ENCODE results near the gene FOXJ3. TPM values are rescaled to one million over a fixed set of nuclear protein-coding genes. Genes with fewer than 3 reads are reported as not detected.

The FOXJ3 gene
- total and polyA plus RNA-seq, 2 of the 13 experiments (the other 11 are each of a cell fraction or from before 2014, with no cell fraction given): 16.6 to 48.5 TPM

- TF ChIP-seq, protein P1, sequence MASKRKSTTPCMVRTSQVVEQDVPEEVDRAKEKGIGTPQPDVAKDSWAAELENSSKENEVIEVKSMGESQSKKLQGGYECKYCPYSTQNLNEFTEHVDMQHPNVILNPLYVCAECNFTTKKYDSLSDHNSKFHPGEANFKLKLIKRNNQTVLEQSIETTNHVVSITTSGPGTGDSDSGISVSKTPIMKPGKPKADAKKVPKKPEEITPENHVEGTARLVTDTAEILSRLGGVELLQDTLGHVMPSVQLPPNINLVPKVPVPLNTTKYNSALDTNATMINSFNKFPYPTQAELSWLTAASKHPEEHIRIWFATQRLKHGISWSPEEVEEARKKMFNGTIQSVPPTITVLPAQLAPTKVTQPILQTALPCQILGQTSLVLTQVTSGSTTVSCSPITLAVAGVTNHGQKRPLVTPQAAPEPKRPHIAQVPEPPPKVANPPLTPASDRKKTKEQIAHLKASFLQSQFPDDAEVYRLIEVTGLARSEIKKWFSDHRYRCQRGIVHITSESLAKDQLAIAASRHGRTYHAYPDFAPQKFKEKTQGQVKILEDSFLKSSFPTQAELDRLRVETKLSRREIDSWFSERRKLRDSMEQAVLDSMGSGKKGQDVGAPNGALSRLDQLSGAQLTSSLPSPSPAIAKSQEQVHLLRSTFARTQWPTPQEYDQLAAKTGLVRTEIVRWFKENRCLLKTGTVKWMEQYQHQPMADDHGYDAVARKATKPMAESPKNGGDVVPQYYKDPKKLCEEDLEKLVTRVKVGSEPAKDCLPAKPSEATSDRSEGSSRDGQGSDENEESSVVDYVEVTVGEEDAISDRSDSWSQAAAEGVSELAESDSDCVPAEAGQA (IDR thresholded peaks at IDR 0.05; ENCODE audit: low read depth): peak; percentile 75; the same call in 1 of the 2 replicates
- TF ChIP-seq, protein P1 (CRISPR knock-in tag; IDR thresholded peaks at IDR 0.05; ENCODE audit: borderline replicate concordance): no peak
- TF ChIP-seq ZGPAT (CRISPR knock-in tag; IDR thresholded peaks at IDR 0.05): peak; percentile 85
- TF ChIP-seq ATF7-NPFF (CRISPR knock-in tag; IDR thresholded peaks at IDR 0.05; ENCODE audit: low read depth): peak; percentile 85
- peak; percentile 100 for TF ChIP-seq GMEB2 (CRISPR knock-in tag; IDR thresholded peaks at IDR 0.05; ENCODE audit: low read depth)
- no peak for TF ChIP-seq MBD4 (IDR thresholded peaks at IDR 0.05; ENCODE audit: borderline replicate concordance, low read length)
- TF ChIP-seq ZNF207 (IDR thresholded peaks at IDR 0.05; ENCODE audit: borderline replicate concordance): no peak
- TF ChIP-seq LCORL (IDR thresholded peaks at IDR 0.05): no peak
- TF ChIP-seq LCORL (CRISPR knock-in tag; IDR thresholded peaks at IDR 0.05): peak; percentile 69
- peak; percentile 87 for TF ChIP-seq ZNF407 (CRISPR knock-in tag; IDR thresholded peaks at IDR 0.05; ENCODE audit: not compliant biosample characterization)
These were observed at the start of gene FOXJ3 (continued) for GRCh38 chr1:42335050-42335808.
